Measurements from ENCODE around the gene LEPROT.

DNA sequence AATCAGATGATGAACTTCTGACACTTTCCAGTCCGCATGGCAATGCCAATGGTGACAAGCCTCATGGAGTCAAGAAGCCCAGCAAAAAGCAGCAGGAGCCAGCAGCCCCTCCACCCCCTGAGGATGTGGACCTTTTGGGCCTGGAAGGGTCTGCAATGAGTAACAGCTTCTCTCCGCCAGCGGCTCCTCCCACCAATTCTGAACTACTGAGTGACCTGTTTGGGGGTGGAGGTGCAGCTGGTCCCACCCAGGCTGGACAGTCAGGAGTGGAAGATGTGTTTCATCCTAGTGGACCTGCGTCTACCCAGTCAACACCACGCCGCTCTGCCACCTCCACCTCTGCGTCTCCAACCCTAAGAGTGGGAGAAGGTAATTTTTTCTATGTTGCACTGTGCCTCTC lies 28.0 kb upstream of the LEPROT start:
- TF ChIP-seq, protein P1, sequence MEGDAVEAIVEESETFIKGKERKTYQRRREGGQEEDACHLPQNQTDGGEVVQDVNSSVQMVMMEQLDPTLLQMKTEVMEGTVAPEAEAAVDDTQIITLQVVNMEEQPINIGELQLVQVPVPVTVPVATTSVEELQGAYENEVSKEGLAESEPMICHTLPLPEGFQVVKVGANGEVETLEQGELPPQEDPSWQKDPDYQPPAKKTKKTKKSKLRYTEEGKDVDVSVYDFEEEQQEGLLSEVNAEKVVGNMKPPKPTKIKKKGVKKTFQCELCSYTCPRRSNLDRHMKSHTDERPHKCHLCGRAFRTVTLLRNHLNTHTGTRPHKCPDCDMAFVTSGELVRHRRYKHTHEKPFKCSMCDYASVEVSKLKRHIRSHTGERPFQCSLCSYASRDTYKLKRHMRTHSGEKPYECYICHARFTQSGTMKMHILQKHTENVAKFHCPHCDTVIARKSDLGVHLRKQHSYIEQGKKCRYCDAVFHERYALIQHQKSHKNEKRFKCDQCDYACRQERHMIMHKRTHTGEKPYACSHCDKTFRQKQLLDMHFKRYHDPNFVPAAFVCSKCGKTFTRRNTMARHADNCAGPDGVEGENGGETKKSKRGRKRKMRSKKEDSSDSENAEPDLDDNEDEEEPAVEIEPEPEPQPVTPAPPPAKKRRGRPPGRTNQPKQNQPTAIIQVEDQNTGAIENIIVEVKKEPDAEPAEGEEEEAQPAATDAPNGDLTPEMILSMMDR (IDR thresholded peaks at IDR 0.05) = no peak
- TF ChIP-seq POLR2A (IDR thresholded peaks at IDR 0.05) = no peak
